Measurements from ENCODE around the gene TUSC2.

Gene TUSC2

DNA sequence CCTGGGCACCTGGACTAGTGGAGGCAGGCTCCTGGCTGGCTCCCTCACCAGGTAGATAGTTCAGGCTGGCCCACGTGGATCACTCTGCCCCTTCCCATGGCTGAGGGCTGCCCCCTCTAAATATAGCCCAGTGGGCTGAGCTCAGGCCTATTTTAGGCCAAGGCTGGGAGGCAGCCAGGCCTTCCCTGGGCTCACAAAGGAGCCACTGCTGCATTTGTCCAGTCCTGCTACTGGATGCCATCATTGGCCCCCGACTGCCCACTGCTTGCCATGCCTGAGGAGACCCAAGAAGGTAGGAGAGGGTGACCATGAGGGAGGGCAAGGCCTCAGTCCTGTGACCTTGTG is 49.2 kb downstream of the TUSC2 start, which contains the start of gene LSMEM2:
TSS of gene LSMEM2 (plus strand) at position 208 of the 345 bp plus-strand sequence. CDS start at position 235, 27 bp downstream.
- no peak within 1 kb of the TSS for H3K4me3 ChIP-seq (ENCODE audit: severe bottlenecking)
- H3K4me1 ChIP-seq (ENCODE audit: insufficient read depth, poor library complexity, severe bottlenecking) = no peaks in the 10 kb centered on the region
- no peak within 1 kb of the TSS for H3K27ac ChIP-seq (ENCODE audit: poor library complexity, severe bottlenecking)
- H3K27me3 ChIP-seq (ENCODE audit: insufficient read depth, poor library complexity, severe bottlenecking) = no peaks in the 10 kb centered on the region
- H3K9me3 ChIP-seq (ENCODE audit: severe bottlenecking) = no peaks in the 10 kb centered on the region
- no peak for TF ChIP-seq CTCF (IDR thresholded peaks at IDR 0.05; ENCODE audit: poor library complexity, severe bottlenecking)
- peak; percentile 1; the same call in 2 of the 3 replicates for ATAC-seq (ENCODE audit: low read depth)
- H3K36me3 ChIP-seq (ENCODE audit: low read depth) = peaks cover 27% of the 10 kb centered on the region
- DNase-seq (ENCODE audit: low spot score) = no peak

GRCh38 chr3:50278123-50278879 is 49.7 kb downstream of the TUSC2 start:
- TF ChIP-seq CTCF (IDR thresholded peaks at IDR 0.05; ENCODE audit: poor library complexity, severe bottlenecking) = no peak
- H3K36me3 ChIP-seq (ENCODE audit: low read depth) = peaks cover 33% of the 10 kb centered on the region
- no peaks in the 10 kb centered on the region for H3K4me1 ChIP-seq (ENCODE audit: insufficient read depth, poor library complexity, severe bottlenecking)
- H3K27me3 ChIP-seq (ENCODE audit: insufficient read depth, poor library complexity, severe bottlenecking) = no peaks in the 10 kb centered on the region
- no peak overlapping the region for H3K27ac ChIP-seq (ENCODE audit: poor library complexity, severe bottlenecking)
- DNase-seq (ENCODE audit: low spot score) = no peak
- no peaks in the 10 kb centered on the region for H3K9me3 ChIP-seq (ENCODE audit: severe bottlenecking)
- no peak overlapping the region for H3K4me3 ChIP-seq (ENCODE audit: severe bottlenecking)
- ATAC-seq (ENCODE audit: low read depth) = peak; percentile 24

- DNase-seq (ENCODE audit: low spot score) = no peak
- ATAC-seq (ENCODE audit: low read depth) = no peak
- Histone ChIP-seq H3K27ac (ENCODE audit: poor library complexity, severe bottlenecking) (no peak overlapping the region), H3K4me1 (ENCODE audit: insufficient read depth, poor library complexity, severe bottlenecking) (no peaks in the 10 kb centered on the region), H3K36me3 (ENCODE audit: low read depth) (peaks cover 38% of the 10 kb centered on the region), H3K4me3 (ENCODE audit: severe bottlenecking) (no peak overlapping the region), H3K9me3 (ENCODE audit: severe bottlenecking) (no peaks in the 10 kb centered on the region), H3K27me3 (ENCODE audit: insufficient read depth, poor library complexity, severe bottlenecking) (no peaks in the 10 kb centered on the region)
- TF ChIP-seq CTCF (IDR thresholded peaks at IDR 0.05; ENCODE audit: poor library complexity, severe bottlenecking) = no peak
Measured at GRCh38 chr3:50276762-50277101, 51.3 kb downstream of the TUSC2 start.

- Histone ChIP-seq H3K27ac (ENCODE audit: poor library complexity, severe bottlenecking) (no peak overlapping the region), H3K9me3 (ENCODE audit: severe bottlenecking) (no peaks in the 10 kb centered on the region), H3K36me3 (ENCODE audit: low read depth) (peaks cover 43% of the 10 kb centered on the region), H3K4me3 (ENCODE audit: severe bottlenecking) (no peak overlapping the region), H3K27me3 (ENCODE audit: insufficient read depth, poor library complexity, severe bottlenecking) (no peaks in the 10 kb centered on the region), H3K4me1 (ENCODE audit: insufficient read depth, poor library complexity, severe bottlenecking) (peaks cover 3% of the 10 kb centered on the region)
- no peak for ATAC-seq (ENCODE audit: low read depth)
- no peak for DNase-seq (ENCODE audit: low spot score)
- no peak for TF ChIP-seq CTCF (IDR thresholded peaks at IDR 0.05; ENCODE audit: poor library complexity, severe bottlenecking)
Measured at GRCh38 chr3:50275996-50276761, 51.8 kb downstream of the TUSC2 start.

Measured in RWPE2 (cell line).